IPS-15b (cell line): ENCODE data around the gene RAP1GAP2.

Source experiments
- H3K27me3 ChIP-seq: one replicate; pipeline ENCODE4 v1.6.1; 2013; ENCODE audit warnings: low read length; ENCODE audit not compliant: control insufficient read depth, insufficient read depth
- H3K36me3 ChIP-seq: one replicate; pipeline ENCODE4 v1.6.1; 2013; ENCODE audit warnings: low read length; ENCODE audit not compliant: control insufficient read depth, insufficient read depth
- H3K4me1 ChIP-seq: one replicate; pipeline ENCODE4 v1.6.1; 2013; ENCODE audit warnings: mild to moderate bottlenecking, low read length; ENCODE audit not compliant: control insufficient read depth, insufficient read depth
- H3K4me3 ChIP-seq: one replicate; pipeline ENCODE4 v1.5.1; 2013; ENCODE audit warnings: low read depth, low read length
- H3K9ac ChIP-seq: one replicate; pipeline ENCODE4 v1.6.1; 2013; ENCODE audit warnings: low read depth, mild to moderate bottlenecking, low read length
- H3K9me3 ChIP-seq: one replicate; pipeline ENCODE4 v1.6.1; 2013; ENCODE audit warnings: mild to moderate bottlenecking, low read length; ENCODE audit not compliant: control insufficient read depth, insufficient read depth

RAP1GAP2 gene

GRCh38 chr17:2909846-2910234, 113.6 kb downstream of the RAP1GAP2 start:
- Histone ChIP-seq H3K27me3 (no peaks in the 10 kb centered on the region), H3K36me3 (peaks cover 19% of the 10 kb centered on the region), H3K9me3 (no peaks in the 10 kb centered on the region), H3K9ac (no peak overlapping the region), H3K4me3 (no peak overlapping the region), H3K4me1 (no peaks in the 10 kb centered on the region)

GRCh38 chr17:2911035-2911754, 115.0 kb downstream of the RAP1GAP2 start:
- Histone ChIP-seq H3K36me3 (peaks cover 10% of the 10 kb centered on the region), H3K4me1 (no peaks in the 10 kb centered on the region), H3K9me3 (no peaks in the 10 kb centered on the region), H3K4me3 (no peak overlapping the region), H3K27me3 (no peaks in the 10 kb centered on the region), H3K9ac (no peak overlapping the region)

- no peak overlapping the region for H3K4me3 ChIP-seq
- H3K36me3 ChIP-seq = peaks cover 7% of the 10 kb centered on the region
- no peaks in the 10 kb centered on the region for H3K4me1 ChIP-seq
- no peaks in the 10 kb centered on the region for H3K27me3 ChIP-seq
- H3K9ac ChIP-seq = no peak overlapping the region
- no peaks in the 10 kb centered on the region for H3K9me3 ChIP-seq
These were observed 115.5 kb downstream of the RAP1GAP2 start for GRCh38 chr17:2911755-2912111.

- H3K9ac ChIP-seq = no peak overlapping the region
- H3K27me3 ChIP-seq = no peaks in the 10 kb centered on the region
- H3K4me3 ChIP-seq = no peak overlapping the region
- peaks cover 7% of the 10 kb centered on the region for H3K36me3 ChIP-seq
- H3K4me1 ChIP-seq = no peaks in the 10 kb centered on the region
- no peaks in the 10 kb centered on the region for H3K9me3 ChIP-seq
These were observed 116.5 kb downstream of the RAP1GAP2 start for GRCh38 chr17:2912754-2913153.

GRCh38 chr17:2916461-2916860, 120.2 kb downstream of the RAP1GAP2 start:
- Histone ChIP-seq H3K36me3 (peaks cover 4% of the 10 kb centered on the region), H3K9ac (no peak overlapping the region), H3K4me1 (no peaks in the 10 kb centered on the region), H3K27me3 (no peaks in the 10 kb centered on the region), H3K9me3 (no peaks in the 10 kb centered on the region), H3K4me3 (no peak overlapping the region)

GRCh38 chr17:2921443-2921842, 125.2 kb downstream of the RAP1GAP2 start:
- H3K36me3 ChIP-seq = peaks cover 3% of the 10 kb centered on the region
- peaks cover 3% of the 10 kb centered on the region for H3K4me1 ChIP-seq
- H3K4me3 ChIP-seq = no peak overlapping the region
- H3K9ac ChIP-seq = no peak overlapping the region
- H3K27me3 ChIP-seq = no peaks in the 10 kb centered on the region
- no peaks in the 10 kb centered on the region for H3K9me3 ChIP-seq

- no peak overlapping the region for H3K9ac ChIP-seq
- no peaks in the 10 kb centered on the region for H3K27me3 ChIP-seq
- H3K4me1 ChIP-seq = peaks cover 3% of the 10 kb centered on the region
- H3K4me3 ChIP-seq = no peak overlapping the region
- no peaks in the 10 kb centered on the region for H3K9me3 ChIP-seq
- H3K36me3 ChIP-seq = peaks cover 7% of the 10 kb centered on the region
These were observed 128.0 kb downstream of the RAP1GAP2 start for GRCh38 chr17:2924211-2924610.

- no peaks in the 10 kb centered on the region for H3K27me3 ChIP-seq
- no peak overlapping the region for H3K9ac ChIP-seq
- peaks cover 9% of the 10 kb centered on the region for H3K36me3 ChIP-seq
- peaks cover 3% of the 10 kb centered on the region for H3K4me1 ChIP-seq
- no peaks in the 10 kb centered on the region for H3K9me3 ChIP-seq
- H3K4me3 ChIP-seq = no peak overlapping the region
These were observed 128.8 kb downstream of the RAP1GAP2 start for GRCh38 chr17:2925011-2925410.

- Histone ChIP-seq H3K4me3 (no peak overlapping the region), H3K9me3 (no peaks in the 10 kb centered on the region), H3K9ac (no peak overlapping the region), H3K4me1 (peaks cover 3% of the 10 kb centered on the region), H3K27me3 (no peaks in the 10 kb centered on the region), H3K36me3 (peaks cover 9% of the 10 kb centered on the region)
These were observed 129.9 kb downstream of the RAP1GAP2 start for GRCh38 chr17:2926019-2926650.

GRCh38 chr17:2928294-2928890, 132.2 kb downstream of the RAP1GAP2 start:
- Histone ChIP-seq H3K27me3 (no peaks in the 10 kb centered on the region), H3K4me3 (no peak overlapping the region), H3K9ac (no peak overlapping the region), H3K4me1 (peaks cover 10% of the 10 kb centered on the region), H3K9me3 (no peaks in the 10 kb centered on the region), H3K36me3 (peaks cover 9% of the 10 kb centered on the region)

GRCh38 chr17:2929881-2930533, 133.8 kb downstream of the RAP1GAP2 start:
- Histone ChIP-seq H3K9me3 (no peaks in the 10 kb centered on the region), H3K4me1 (peaks cover 7% of the 10 kb centered on the region), H3K36me3 (peaks cover 8% of the 10 kb centered on the region), H3K27me3 (no peaks in the 10 kb centered on the region), H3K9ac (no peak overlapping the region), H3K4me3 (no peak overlapping the region)
